Osteoblast (primary cell): ENCODE data around the gene BCL2. TPM values are rescaled to one million over a fixed set of nuclear protein-coding genes. Genes with fewer than 3 reads are reported as not detected.

Experiments
- DNase-seq: peaks from one replicate; pipeline ENCODE4 v3.0.0; 2011; ENCODE audit warnings: low spot score, mixed read lengths; ENCODE audit not compliant: insufficient read length; ENCODE audit errors: missing footprints
- H2AFZ ChIP-seq: 2 replicates; pipeline ENCODE4 v1.6.0; 2011; ENCODE audit warnings: mild to moderate bottlenecking, low read length
- H3K27ac ChIP-seq: 2 replicates; pipeline ENCODE4 v1.5.1; 2011; ENCODE audit warnings: mild to moderate bottlenecking, low read depth, low read length, moderate library complexity
- H3K27me3 ChIP-seq: 2 replicates; pipeline ENCODE4 v1.6.0; 2012; ENCODE audit warnings: mild to moderate bottlenecking, control low read depth, inconsistent platforms, low read length, moderate library complexity; ENCODE audit not compliant: insufficient read depth
- H3K36me3 ChIP-seq: 2 replicates; pipeline ENCODE4 v1.5.1; 2011; ENCODE audit warnings: mild to moderate bottlenecking, low read length, control low read depth, moderate library complexity; ENCODE audit not compliant: insufficient read depth
- H3K4me1 ChIP-seq: 2 replicates; pipeline ENCODE4 v1.5.1; 2011; ENCODE audit warnings: mild to moderate bottlenecking, low read length, control low read depth, moderate library complexity; ENCODE audit not compliant: insufficient read depth
- H3K4me2 ChIP-seq: 2 replicates; pipeline ENCODE4 v1.6.0; 2011; ENCODE audit warnings: mild to moderate bottlenecking, low read length; ENCODE audit not compliant: insufficient read depth
- H3K4me3 ChIP-seq: fragments of 200-600 bp; sonication (generic); 3 replicates; pipeline ENCODE4 v1.5.1; 2012; ENCODE audit warnings: mild to moderate bottlenecking, low read length, inconsistent platforms; ENCODE audit not compliant: insufficient read depth
- H3K79me2 ChIP-seq: 2 replicates; pipeline ENCODE4 v1.6.0; 2012; ENCODE audit warnings: mild to moderate bottlenecking, low read length, control low read depth, inconsistent platforms; ENCODE audit not compliant: insufficient read depth
- H3K9me3 ChIP-seq: 2 replicates; pipeline ENCODE4 v1.5.1; 2011; ENCODE audit warnings: low read depth, low read length, control low read depth
- H4K20me1 ChIP-seq: 2 replicates; pipeline ENCODE4 v1.6.0; 2012; ENCODE audit warnings: mild to moderate bottlenecking, low read length, control low read depth; ENCODE audit not compliant: insufficient read depth
- total RNA-seq: library from RNA; depleted of rRNA; stranded (reverse); fragments of >200 nt; gene quantifications from 2 replicates; pipeline ENCODE4 v1.2.3, GENCODE V29; 2012
- TF ChIP-seq, protein P1 (sequence below): IDR thresholded peaks from 2 replicates; pipeline ENCODE4 v1.5.1; 2011; ENCODE audit warnings: mild to moderate bottlenecking, low read depth, low read length, moderate library complexity; ENCODE audit errors: extremely low read depth

Gene BCL2
- total RNA-seq, 1 donor, result 11.9 TPM

DNA sequence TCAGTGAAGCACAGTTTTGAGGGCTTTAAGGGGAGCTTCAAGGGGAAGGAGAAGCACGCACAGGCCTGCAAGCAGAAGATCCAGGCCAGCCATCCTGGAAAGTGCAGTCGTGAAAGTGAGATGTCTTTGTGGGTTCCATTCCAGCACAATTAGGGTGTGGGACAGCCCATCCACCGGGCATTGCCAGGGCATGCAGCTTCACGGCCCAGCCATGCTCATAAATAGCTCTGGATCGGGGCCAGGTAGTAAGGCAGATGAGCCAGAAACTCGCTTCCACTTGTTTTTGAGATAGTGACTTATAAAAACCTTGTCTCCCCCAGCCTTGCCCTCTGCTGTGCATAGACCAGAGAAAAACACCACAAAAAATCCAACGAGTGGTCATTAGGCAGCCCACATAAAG is 26.5 kb upstream of the BCL2 start:
- Histone ChIP-seq H3K4me1 (peaks cover 7% of the 10 kb centered on the region), H4K20me1 (no peaks in the 10 kb centered on the region), H3K79me2 (peaks cover 23% of the 10 kb centered on the region), H3K27ac (peak overlapping the region; percentile 45), H3K4me2 (no peak overlapping the region), H3K9me3 (no peaks in the 10 kb centered on the region), H3K36me3 (peaks cover 75% of the 10 kb centered on the region), H2AFZ (peak overlapping the region; percentile 15), H3K27me3 (no peaks in the 10 kb centered on the region), H3K4me3 (no peak overlapping the region)
- DNase-seq, result no peak
- TF ChIP-seq, protein P1, sequence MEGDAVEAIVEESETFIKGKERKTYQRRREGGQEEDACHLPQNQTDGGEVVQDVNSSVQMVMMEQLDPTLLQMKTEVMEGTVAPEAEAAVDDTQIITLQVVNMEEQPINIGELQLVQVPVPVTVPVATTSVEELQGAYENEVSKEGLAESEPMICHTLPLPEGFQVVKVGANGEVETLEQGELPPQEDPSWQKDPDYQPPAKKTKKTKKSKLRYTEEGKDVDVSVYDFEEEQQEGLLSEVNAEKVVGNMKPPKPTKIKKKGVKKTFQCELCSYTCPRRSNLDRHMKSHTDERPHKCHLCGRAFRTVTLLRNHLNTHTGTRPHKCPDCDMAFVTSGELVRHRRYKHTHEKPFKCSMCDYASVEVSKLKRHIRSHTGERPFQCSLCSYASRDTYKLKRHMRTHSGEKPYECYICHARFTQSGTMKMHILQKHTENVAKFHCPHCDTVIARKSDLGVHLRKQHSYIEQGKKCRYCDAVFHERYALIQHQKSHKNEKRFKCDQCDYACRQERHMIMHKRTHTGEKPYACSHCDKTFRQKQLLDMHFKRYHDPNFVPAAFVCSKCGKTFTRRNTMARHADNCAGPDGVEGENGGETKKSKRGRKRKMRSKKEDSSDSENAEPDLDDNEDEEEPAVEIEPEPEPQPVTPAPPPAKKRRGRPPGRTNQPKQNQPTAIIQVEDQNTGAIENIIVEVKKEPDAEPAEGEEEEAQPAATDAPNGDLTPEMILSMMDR, result no peak

DNA sequence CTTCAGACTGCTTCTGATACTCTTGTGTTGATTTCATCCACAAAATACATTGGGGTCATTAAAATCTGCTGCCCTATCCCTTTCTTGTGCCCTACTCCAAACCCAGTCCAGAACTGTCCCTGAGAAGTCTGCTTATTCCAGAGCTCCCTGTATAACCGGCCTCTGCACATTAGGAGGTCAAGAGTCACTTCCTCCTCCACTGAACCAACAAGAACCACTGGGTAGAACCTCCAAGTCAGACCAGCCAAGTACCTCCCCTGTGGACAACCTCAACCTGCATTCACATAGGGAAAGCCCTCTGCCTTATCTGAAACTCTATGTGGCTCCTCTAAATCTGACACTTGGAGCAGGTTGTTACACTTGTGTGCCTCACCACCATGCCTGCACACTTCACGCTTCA is 25.3 kb upstream of the BCL2 start:
- DNase-seq, result no peak
- no peak overlapping the region for H3K4me3 ChIP-seq
- no peaks in the 10 kb centered on the region for H3K27me3 ChIP-seq
- H3K36me3 ChIP-seq, result peaks cover 73% of the 10 kb centered on the region
- no peaks in the 10 kb centered on the region for H4K20me1 ChIP-seq
- H3K4me1 ChIP-seq, result peaks cover 7% of the 10 kb centered on the region
- H3K27ac ChIP-seq, result no peak overlapping the region
- H3K79me2 ChIP-seq, result peaks cover 22% of the 10 kb centered on the region
- no peak overlapping the region for H3K4me2 ChIP-seq
- no peaks in the 10 kb centered on the region for H3K9me3 ChIP-seq
- no peak overlapping the region for H2AFZ ChIP-seq
- TF ChIP-seq, protein P1, result no peak

DNA sequence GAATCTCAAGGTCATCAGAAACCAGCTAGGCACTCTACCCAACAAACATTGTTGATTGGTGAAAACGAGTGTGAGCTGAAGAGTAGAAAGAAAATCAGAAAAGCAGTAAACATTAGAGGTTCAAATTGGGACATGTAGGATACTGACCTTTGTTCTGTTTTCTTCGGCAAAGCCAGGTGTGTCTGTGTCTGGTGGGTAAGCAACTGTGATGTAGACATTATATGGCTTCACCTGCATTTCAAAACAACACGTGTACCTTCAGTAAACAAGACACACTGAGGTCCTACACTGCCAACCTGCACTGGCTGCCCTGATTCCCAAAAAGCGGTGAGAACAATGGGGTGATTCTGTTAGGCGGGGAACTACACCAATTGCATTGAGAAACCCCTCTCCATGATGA is 24.7 kb upstream of the BCL2 start:
- Histone ChIP-seq H3K36me3 (peaks cover 68% of the 10 kb centered on the region), H3K4me3 (no peak overlapping the region), H3K4me1 (peaks cover 7% of the 10 kb centered on the region), H3K4me2 (no peak overlapping the region), H3K9me3 (no peaks in the 10 kb centered on the region), H3K79me2 (peaks cover 20% of the 10 kb centered on the region), H3K27me3 (no peaks in the 10 kb centered on the region), H2AFZ (no peak overlapping the region), H4K20me1 (no peaks in the 10 kb centered on the region), H3K27ac (no peak overlapping the region)
- TF ChIP-seq, protein P1, result no peak
- DNase-seq, result no peak

DNA sequence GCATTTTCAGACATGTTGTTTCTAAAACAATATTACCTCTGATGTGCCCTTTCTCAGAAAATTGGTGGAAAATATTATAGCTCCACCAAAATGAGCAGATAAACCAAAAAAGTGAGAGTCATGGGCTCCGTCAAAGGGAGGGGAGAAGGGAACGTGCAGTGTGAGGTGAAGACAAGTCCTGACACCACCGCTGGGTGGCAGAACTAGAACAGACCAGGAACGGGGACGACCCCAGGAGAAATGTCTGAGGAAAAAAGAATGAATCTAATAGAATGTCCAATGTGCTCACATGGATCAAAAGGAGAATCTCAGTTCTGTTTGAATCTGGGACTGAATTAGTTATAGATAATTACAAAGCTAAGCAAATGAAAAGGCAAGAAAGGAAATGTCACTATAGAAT is 22.6 kb upstream of the BCL2 start:
- Histone ChIP-seq H4K20me1 (no peaks in the 10 kb centered on the region), H3K4me2 (no peak overlapping the region), H2AFZ (no peak overlapping the region), H3K27me3 (no peaks in the 10 kb centered on the region), H3K9me3 (no peaks in the 10 kb centered on the region), H3K36me3 (peaks cover 67% of the 10 kb centered on the region), H3K79me2 (peaks cover 15% of the 10 kb centered on the region), H3K27ac (no peak overlapping the region), H3K4me1 (peaks cover 7% of the 10 kb centered on the region), H3K4me3 (no peak overlapping the region)
- DNase-seq, result no peak
- TF ChIP-seq, protein P1, result peak; percentile 52
